ENCODE results near the gene ARL6IP6. TPM values are rescaled to one million over a fixed set of nuclear protein-coding genes. Genes with fewer than 3 reads are reported as not detected.

The ARL6IP6 gene
- total and polyA plus RNA-seq, 4 donors: 7.5 to 17.9 (median 12.3) TPM

Other genes starting within 250 kb of the ARL6IP6 start
- gene PRPF40A, start 1.2 kb upstream of the ARL6IP6 start, total RNA-seq: 100 to 1,000 TPM in 1 of 2 donors, 10 to 100 TPM in 1; 80.6 to 131 TPM
- gene PRPF40A, start 1.2 kb upstream of the ARL6IP6 start, polyA plus RNA-seq: 10 to 100 TPM; 20.1 to 36.5 TPM

Data from lung (tissue), 4 donors.